Gastroesophageal sphincter (tissue), 4 donors: ENCODE data around the gene ABCG4. TPM values are rescaled to one million over a fixed set of nuclear protein-coding genes. Genes with fewer than 3 reads are reported as not detected.

ENCODE experiments used
- ATAC-seq: fragments of 150-250 bp; one replicate; pipeline ENCODE4 v1.9.1; 2016; ENCODE audit warnings: mild to moderate bottlenecking, moderate library complexity
- H3K27ac ChIP-seq, 4 donors: fragments of 200-600 bp; sonication (generic) in 3 of 4; 1 replicate in 3 of 4; 2 replicates in 1 of 4; pipeline ENCODE4 v1.5.1; 2016 to 2019
- H3K27me3 ChIP-seq: fragments of 200-600 bp; sonication (generic); one replicate; pipeline ENCODE4 v1.5.1; 2019
- H3K36me3 ChIP-seq, 2 donors: fragments of 200-600 bp; sonication (generic); one replicate each; pipeline ENCODE4 v1.5.1; 2019; ENCODE audit warnings: control low read depth in 1 of 2
- H3K4me1 ChIP-seq, 3 donors: fragments of 200-600 bp; sonication (generic); 1 replicate in 2 of 3; 2 replicates in 1 of 3; pipeline ENCODE4 v1.5.1; 2016 to 2019; ENCODE audit warnings: control low read depth in 2 of 3
- H3K4me3 ChIP-seq, 2 donors: fragments of 200-600 bp; sonication (generic); one replicate each; pipeline ENCODE4 v1.5.1; 2019; ENCODE audit warnings: mild to moderate bottlenecking in 1 of 2, moderate library complexity in 1 of 2
- H3K9me3 ChIP-seq, 3 donors: fragments of 200-600 bp; sonication (generic); one replicate each; pipeline ENCODE4 v1.5.1; 2017 to 2019; ENCODE audit warnings: control low read depth in 2 of 3
- CTCF ChIP-seq, 4 experiments: fragments of 200-600 bp in 2 of 4; fragments of 450-650 bp in 2 of 4; sonication (generic) in 1 of 4; IDR thresholded peaks; one replicate each; pipeline ENCODE4 v1.5.1; 2017 to 2019; ENCODE audit warnings: antibody characterized with exemption in 4 of 4, mild to moderate bottlenecking in 2 of 4, moderate library complexity in 2 of 4
- EP300 ChIP-seq: sonication (generic); formaldehyde crosslinking; IDR thresholded peaks from one replicate; pipeline ENCODE4 v1.6.1; 2017; ENCODE audit warnings: antibody characterized with exemption, mild to moderate bottlenecking
- POLR2A ChIP-seq, 2 donors: fragments of 450-650 bp; IDR thresholded peaks; one replicate each; pipeline ENCODE4 v1.6.1; 2017; ENCODE audit warnings: antibody characterized with exemption in 2 of 2, mild to moderate bottlenecking in 2 of 2, moderate library complexity in 1 of 2
- POLR2AphosphoS5 ChIP-seq: sonication (generic); formaldehyde crosslinking; IDR thresholded peaks from one replicate; pipeline ENCODE4 v1.6.1; 2017; ENCODE audit warnings: antibody characterized with exemption
- WGBS, 2 donors: methylation state at CpG; one replicate each; pipeline ENCODE4 v1.1.5; 2018; ENCODE audit warnings: low coverage in 1 of 2; 5-methylcytosine and 5-hydroxymethylcytosine counted together
- total RNA-seq, 4 donors: library from RNA; depleted of rRNA; stranded (reverse); fragments of >200 nt; gene quantifications; one replicate each; pipeline ENCODE4 v1.1.0, GENCODE V29; 2016

ABCG4 gene
- total RNA-seq, 4 donors from 2014 or later: 0.20 to 1.1 (median 0.40) TPM; not detected in 1

- H3K27me3 ChIP-seq: no peaks in the 10 kb centered on the region
- no peak for ATAC-seq
- peak overlapping the region in 2 of 4 donors; percentile 11 to 20 for H3K27ac ChIP-seq
Measured at GRCh38 chr11:119116235-119116594, 32.6 kb upstream of the ABCG4 start.

GRCh38 chr11:119116601-119117000 lies 32.3 kb upstream of the ABCG4 start:
- no peak overlapping the region for H3K4me3 ChIP-seq
- peaks cover 0 to 8% (median 0%) of the 10 kb centered on the region in 3 donors for H3K4me1 ChIP-seq
- no peak for ATAC-seq
- TF ChIP-seq CTCF (IDR thresholded peaks at IDR 0.05) (no peak), EP300 (no peak), POLR2AphosphoS5 (no peak), POLR2A (IDR thresholded peaks at IDR 0.05) (no peak)
- WGBS, 2 donors: 67 to 100% methylated on average over 1 to 3 of the region's 5 CpGs
- H3K9me3 ChIP-seq: no peaks in the 10 kb centered on the region
- H3K36me3 ChIP-seq: peaks cover 0 to 52% of the 10 kb centered on the region in 2 donors
- H3K27ac ChIP-seq: peak overlapping the region in 1 of 4 donors; percentile 20
- H3K27me3 ChIP-seq: no peaks in the 10 kb centered on the region

More at GRCh38 chr11:119116235-119116594, 32.6 kb upstream of the ABCG4 start:
- H3K4me3 ChIP-seq: peak overlapping the region in 1 of 2 donors; percentile 12
- 76% methylated on average over 5 of the region's 10 CpGs; no CpG with 5 or more reads in 1 of the 2 donors for WGBS, 2 donors
- peaks cover 0 to 8% (median 0%) of the 10 kb centered on the region in 3 donors for H3K4me1 ChIP-seq
- TF ChIP-seq POLR2A (IDR thresholded peaks at IDR 0.05) (no peak), EP300 (no peak), POLR2AphosphoS5 (no peak), CTCF (IDR thresholded peaks at IDR 0.05) (no peak)
- no peaks in the 10 kb centered on the region for H3K9me3 ChIP-seq
- H3K36me3 ChIP-seq: peaks cover 0 to 56% of the 10 kb centered on the region in 2 donors

- Histone ChIP-seq H3K27ac (no peak overlapping the region), H3K36me3 (peaks cover 0 to 47% of the 10 kb centered on the region in 2 donors), H3K9me3 (no peaks in the 10 kb centered on the region), H3K4me1 (peaks cover 0 to 12% (median under 1%) of the 10 kb centered on the region in 3 donors), H3K27me3 (no peaks in the 10 kb centered on the region), H3K4me3 (no peak overlapping the region)
- TF ChIP-seq EP300: no peak
- no peak for TF ChIP-seq CTCF (IDR thresholded peaks at IDR 0.05)
- TF ChIP-seq POLR2A (IDR thresholded peaks at IDR 0.05): no peak
- TF ChIP-seq POLR2AphosphoS5: no peak
- WGBS, 2 donors: 93% methylated on average over 3 of the region's 3 CpGs; no CpG with 5 or more reads in 1 of the 2 donors
- no peak for ATAC-seq
Measured at GRCh38 chr11:119117004-119117706, 31.7 kb upstream of the ABCG4 start.

GRCh38 chr11:119118227-119118626 lies 30.6 kb upstream of the ABCG4 start:
- Histone ChIP-seq H3K27ac (no peak overlapping the region), H3K4me1 (peaks cover 2 to 23% (median 6%) of the 10 kb centered on the region in 3 donors), H3K9me3 (no peaks in the 10 kb centered on the region), H3K36me3 (peaks cover 0 to 36% of the 10 kb centered on the region in 2 donors), H3K27me3 (no peaks in the 10 kb centered on the region), H3K4me3 (no peak overlapping the region)
- TF ChIP-seq CTCF (IDR thresholded peaks at IDR 0.05): no peak
- 87 to 98% methylated on average over 5 of the region's 5 CpGs for WGBS, 2 donors
- ATAC-seq: no peak

GRCh38 chr11:119118946-119119345 lies 29.9 kb upstream of the ABCG4 start:
- no peaks in the 10 kb centered on the region for H3K9me3 ChIP-seq
- ATAC-seq: no peak
- WGBS, 2 donors: 87 to 100% methylated on average over 1 of the region's 1 CpG
- H3K4me3 ChIP-seq: no peak overlapping the region
- peaks cover 0 to 35% of the 10 kb centered on the region in 2 donors for H3K36me3 ChIP-seq
- H3K4me1 ChIP-seq: peaks cover 2 to 24% (median 6%) of the 10 kb centered on the region in 3 donors
- no peak overlapping the region for H3K27ac ChIP-seq
- H3K27me3 ChIP-seq: no peaks in the 10 kb centered on the region
- TF ChIP-seq CTCF (IDR thresholded peaks at IDR 0.05) (no peak), POLR2AphosphoS5 (no peak), POLR2A (IDR thresholded peaks at IDR 0.05) (no peak), EP300 (no peak)
